Eye (tissue), 1 donor: Measurements from ENCODE around the gene ADAMTS19.
A peak's percentile ranks its signal among the peaks of the same experiment; 100 is the strongest.

ENCODE experiments used
- DNase-seq: peaks from one replicate; pipeline ENCODE4 v3.0.0-alpha.2; 2015

Gene ADAMTS19

DNA sequence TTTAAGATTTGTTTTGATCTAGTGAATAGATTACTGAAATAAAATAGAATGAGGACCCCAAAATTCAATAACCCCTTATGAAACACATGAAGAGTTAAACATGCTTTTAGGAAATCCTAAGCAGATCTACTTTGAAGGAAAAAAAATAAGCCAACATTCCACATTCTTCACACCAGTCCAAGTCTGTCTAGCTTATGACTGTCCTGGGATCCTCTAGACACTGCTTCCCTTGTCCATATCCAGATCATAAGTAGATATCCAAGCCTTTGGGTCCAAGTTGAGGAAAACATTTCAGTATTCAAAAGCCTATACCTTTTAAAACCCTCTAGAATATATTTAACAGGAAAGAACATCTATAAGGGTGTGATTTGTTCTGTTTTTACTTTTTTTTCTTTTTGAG, 228.9 kb downstream of the ADAMTS19 start:
- no peak for DNase-seq

GRCh38 chr5:129691220-129691619, 231.1 kb downstream of the ADAMTS19 start:
- no peak for DNase-seq

GRCh38 chr5:129696636-129697035, 236.5 kb downstream of the ADAMTS19 start:
- DNase-seq, result no peak

- no peak for DNase-seq
Observed at GRCh38 chr5:129698661-129699060, 238.6 kb downstream of the ADAMTS19 start.

DNA sequence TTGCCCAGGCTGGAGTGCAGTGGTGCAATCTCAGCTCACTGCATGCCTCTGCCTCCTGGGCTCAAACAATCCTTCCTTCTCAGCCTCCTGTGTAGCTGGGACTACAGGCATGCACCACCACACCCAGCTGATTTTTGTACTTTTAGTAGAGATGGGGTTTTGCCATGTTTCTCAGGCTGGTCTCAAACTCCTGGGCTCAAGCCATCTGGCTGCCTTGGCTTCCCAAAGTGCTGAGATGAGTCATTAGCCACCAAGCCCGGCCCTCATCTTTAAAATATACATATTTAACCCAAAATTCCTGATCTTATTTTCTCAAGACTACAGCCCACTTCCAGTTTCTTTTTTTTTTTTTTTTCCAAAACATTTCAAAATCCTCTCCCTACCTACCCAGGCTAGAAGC, 256.1 kb downstream of the ADAMTS19 start:
- DNase-seq, result no peak

- no peak for DNase-seq
Observed at GRCh38 chr5:129716651-129717050, 256.6 kb downstream of the ADAMTS19 start.

GRCh38 chr5:129717751-129718310, 257.7 kb downstream of the ADAMTS19 start:
- no peak for DNase-seq

- peak; percentile 65 for DNase-seq
Observed at GRCh38 chr5:129718471-129719090, 258.5 kb downstream of the ADAMTS19 start.

DNA sequence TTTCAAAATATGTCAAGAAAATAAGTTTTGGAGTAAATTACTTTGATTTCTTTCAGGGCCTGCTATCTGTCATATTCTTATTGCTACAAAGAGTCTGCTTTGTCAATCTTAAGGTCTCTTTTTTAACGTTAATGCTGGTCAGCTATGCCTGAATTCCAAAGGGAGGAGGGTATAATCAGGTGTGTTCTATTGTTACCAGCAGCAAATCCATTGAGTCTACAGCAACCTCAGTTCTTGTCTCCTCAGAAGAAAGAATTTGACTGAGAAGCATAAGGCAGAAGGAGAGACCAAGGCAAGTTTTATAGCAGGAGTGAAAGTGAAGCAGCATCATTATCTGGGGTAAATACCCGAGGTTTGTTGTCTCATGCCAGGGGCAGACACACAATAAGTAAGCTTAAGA, 264.1 kb downstream of the ADAMTS19 start:
- DNase-seq, result no peak

DNA sequence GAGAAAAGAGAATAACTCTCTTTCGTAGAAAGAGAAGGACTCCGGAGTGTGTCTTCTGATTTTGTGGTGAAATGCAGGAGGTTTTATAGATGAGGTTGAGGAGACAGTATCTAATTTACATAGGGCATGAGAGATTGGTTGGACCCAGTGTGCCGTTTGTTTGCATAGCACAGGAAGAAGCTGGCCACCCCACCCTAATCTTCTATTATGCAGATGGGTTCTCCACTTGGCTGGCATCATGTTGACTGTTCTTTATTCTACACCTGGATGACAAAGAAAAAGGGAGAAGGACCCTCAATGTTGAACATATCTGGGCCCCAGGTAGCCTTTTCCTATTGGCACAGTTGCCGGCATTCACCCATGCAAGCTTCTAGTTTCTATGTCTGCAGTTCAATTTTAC, 264.5 kb downstream of the ADAMTS19 start:
- no peak for DNase-seq

- no peak for DNase-seq
Observed at GRCh38 chr5:129739773-129740172, 279.7 kb downstream of the ADAMTS19 start.

DNA sequence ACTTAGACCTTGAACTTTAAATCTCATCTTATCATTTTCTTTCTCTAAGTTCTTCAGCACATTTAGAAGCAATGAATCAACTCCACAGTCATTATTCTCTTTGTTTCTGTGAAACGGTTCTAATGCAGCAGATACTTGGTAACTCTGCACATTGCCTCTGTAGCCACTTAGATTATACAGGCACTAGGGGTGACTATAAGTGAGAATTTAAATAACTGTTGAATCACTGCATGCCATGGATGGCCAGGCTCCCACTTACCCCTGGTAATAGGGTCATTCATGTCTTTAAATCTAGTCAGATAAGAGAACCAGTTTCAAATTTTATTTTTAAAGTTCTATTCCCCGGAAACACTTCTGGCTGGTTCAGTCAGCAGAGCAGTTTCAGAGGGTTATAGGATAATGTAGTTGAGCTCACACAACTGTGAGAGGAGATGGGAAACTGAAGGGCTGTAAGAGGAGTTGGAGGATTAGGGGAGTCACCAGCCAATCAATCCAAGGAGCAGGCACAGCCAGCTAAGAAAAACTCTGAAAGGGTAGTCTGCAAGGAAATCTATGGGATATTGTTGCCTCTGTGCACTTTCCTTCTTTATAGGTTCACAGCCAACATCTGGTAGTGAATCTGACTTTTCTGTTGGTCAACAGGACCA, 283.6 kb downstream of the ADAMTS19 start:
- DNase-seq, result no peak

DNA sequence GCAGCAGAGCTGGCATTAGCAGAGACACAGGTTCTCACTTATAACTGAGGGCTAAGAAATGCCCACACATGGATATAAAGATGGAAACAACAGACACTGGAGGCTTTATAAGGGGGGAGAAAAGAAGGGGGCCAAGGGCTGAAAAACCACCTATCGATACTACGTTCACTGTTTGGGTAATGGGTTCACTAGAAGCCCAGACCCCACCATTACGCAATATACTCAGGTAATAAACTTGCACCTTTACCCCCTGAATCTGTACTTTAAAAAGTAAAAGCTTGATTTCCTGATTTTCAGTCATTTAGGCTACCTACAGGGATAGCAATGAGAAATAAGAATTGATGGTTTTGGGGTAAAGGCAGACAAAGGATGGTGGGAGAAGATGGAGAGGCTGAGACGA, 285.9 kb downstream of the ADAMTS19 start:
- DNase-seq, result no peak

- no peak for DNase-seq
Observed at GRCh38 chr5:129746876-129747275, 286.8 kb downstream of the ADAMTS19 start.

DNA sequence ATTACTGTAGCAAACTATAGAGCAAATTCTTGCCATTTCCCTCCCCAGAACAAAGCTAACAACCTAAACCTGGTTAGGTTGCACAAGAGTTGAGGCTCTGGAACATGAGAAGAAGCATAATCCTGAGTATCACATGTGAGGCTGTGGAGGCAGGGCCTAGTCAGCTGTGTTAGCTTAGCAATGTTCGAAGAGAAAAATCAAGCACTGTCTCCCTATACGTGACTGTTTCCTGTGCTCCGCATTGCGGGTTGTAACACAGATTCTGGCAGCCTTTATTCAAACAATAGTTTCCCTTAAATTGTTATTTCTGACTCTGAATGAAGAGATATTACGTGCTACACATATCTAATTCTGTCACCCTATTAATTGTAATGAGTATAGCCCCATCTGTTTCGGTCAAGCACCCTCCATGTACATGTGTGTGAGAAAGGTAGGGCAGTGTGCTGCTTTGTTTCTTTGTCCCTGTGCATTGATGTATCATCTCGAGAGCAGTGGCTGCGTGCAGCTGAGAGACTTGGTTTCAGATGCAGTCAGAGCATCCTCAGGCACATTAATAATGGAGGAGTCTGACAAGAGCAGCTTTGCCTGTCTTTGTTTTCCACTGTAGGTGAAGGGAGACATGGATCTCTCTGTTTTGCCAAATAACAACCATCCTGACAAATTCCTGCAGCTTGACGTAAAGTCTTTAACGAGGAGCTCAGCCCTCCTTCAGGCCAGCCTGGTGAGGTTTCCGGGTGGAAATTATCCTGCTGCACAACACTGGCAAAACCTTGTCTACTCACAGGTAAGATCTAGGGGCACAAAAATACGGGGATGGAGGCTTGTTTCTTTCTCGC, 287.7 kb downstream of the ADAMTS19 start, which contains the start of gene MINAR2:
TSS of gene MINAR2 (plus strand) at position 523 of the 836 bp plus-strand sequence. CDS start at position 620, 97 bp downstream.
- peak; percentile 83 for DNase-seq

GRCh38 chr5:129748913-129749880, 289.1 kb downstream of the ADAMTS19 start:
- peak; percentile 53 for DNase-seq

DNA sequence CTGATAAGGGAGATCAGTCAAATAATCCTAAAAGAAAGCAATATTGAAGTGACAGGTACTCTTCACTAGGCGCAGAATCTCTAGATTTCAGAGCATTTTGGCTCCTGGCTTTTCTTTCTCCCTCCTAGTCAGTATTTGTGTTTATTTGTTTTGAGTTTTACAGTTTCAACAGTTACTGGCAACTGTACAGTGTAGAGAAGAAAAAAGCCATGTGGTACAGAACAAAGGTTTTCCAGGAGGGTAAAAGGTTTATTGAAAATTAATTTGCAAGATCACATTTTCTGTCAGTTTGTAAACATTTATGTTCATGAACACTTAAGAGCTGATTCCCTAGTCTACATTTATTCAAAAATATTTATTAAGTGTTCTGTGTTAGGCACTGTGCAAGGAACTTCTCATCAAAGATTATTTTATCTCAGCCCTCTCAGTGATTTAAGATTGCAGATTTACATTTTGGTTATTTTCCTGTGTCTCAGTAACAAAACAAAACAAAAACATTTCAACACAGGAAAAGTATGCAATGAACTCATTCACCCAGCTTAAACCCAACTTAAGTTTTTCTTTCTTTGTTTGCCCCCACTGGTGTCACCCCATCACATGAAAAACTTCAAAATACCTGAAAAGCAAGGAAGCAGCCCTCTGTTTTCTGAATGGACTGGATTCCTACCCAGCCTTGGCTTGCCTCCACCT, 300.7 kb downstream of the ADAMTS19 start:
- no peak for DNase-seq

GRCh38 chr5:129763651-129764050, 303.6 kb downstream of the ADAMTS19 start:
- DNase-seq, result no peak

DNA sequence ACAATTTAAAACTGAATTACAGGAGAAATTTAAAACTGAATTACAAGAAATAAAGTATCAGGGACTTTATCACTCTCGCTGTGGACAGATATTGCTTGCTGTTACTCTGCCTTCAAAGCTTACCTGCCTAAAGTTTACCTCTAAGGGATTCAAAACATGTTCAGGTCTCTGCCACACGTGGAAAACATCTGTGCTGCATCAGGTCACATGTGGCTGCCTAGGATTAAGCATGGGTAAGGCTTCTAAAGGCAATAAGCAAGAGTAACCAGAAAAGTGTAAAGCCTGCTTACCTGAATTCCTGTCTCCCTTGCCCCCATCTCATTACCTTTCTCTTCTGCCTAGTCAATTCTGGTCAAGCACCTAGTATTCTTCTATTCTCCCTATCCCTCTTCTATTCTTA, 306.7 kb downstream of the ADAMTS19 start:
- DNase-seq, result no peak

DNA sequence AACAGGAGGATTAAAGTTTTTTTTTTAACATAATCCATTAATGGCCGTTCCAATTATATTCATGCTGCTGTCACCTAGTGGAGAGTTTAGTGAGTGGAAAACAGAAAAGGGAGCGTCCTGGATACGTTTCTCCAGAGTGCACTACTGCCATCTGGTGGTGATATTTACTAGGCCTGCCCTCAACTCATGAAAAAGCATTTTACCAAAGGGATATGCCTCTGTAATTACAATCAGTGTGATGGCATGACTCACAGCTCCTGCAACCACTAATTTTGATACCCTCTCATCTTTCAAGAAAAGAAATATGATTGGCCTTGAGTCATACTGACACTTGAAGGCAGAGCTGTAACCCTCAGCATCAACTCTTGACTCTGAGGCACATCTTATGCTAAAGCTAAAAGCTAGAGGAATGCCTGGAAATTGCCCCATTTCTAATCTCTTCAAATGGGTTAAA, 307.9 kb downstream of the ADAMTS19 start:
- DNase-seq, result peak; percentile 98

- DNase-seq, result no peak
Observed at GRCh38 chr5:129768735-129769134, 308.6 kb downstream of the ADAMTS19 start.
